Stomach (tissue), 9 donors: Measurements from ENCODE around the gene PSG1. TPM values are rescaled to one million over a fixed set of nuclear protein-coding genes. Genes with fewer than 3 reads are reported as not detected.
"Not testable (repeated sequence)": the region's sequence is repeated elsewhere in the genome, so short reads cannot be mapped to it uniquely, and the experiment has no call there.

Source experiments
- DNase-seq, 2 donors: peaks; one replicate each; pipeline versions ENCODE4 v3.0.0 to v3.0.0-alpha.2; 2013 to 2019
- H3K27ac ChIP-seq, 5 donors: fragments of 200-600 bp in 4 of 5; sonication (generic) in 4 of 5; one replicate each; pipeline ENCODE4 v1.5.1; 2013 to 2019; ENCODE audit warnings: mild to moderate bottlenecking in 1 of 5, moderate library complexity in 1 of 5
- H3K27me3 ChIP-seq, 3 donors: fragments of 200-600 bp; sonication (generic); one replicate each; pipeline ENCODE4 v1.5.1; 2017 to 2019; ENCODE audit warnings: mixed run types in 1 of 3
- H3K36me3 ChIP-seq, 4 donors: fragments of 200-600 bp; sonication (generic); 1 replicate in 3 of 4; 2 replicates in 1 of 4; pipeline ENCODE4 v1.5.1; 2016 to 2019
- H3K4me1 ChIP-seq, 4 donors: fragments of 200-600 bp; sonication (generic); one replicate each; pipeline ENCODE4 v1.5.1; 2016 to 2019
- H3K4me3 ChIP-seq, 4 donors: fragments of 200-600 bp; sonication (generic) in 3 of 4; one replicate each; pipeline ENCODE4 v1.5.1; 2016 to 2019; ENCODE audit warnings: mild to moderate bottlenecking in 1 of 4
- H3K9me3 ChIP-seq, 4 donors: fragments of 200-600 bp; sonication (generic); one replicate each; pipeline ENCODE4 v1.5.1; 2016 to 2019
- CTCF ChIP-seq, 7 experiments: fragments of 450-650 bp in 4 of 7; fragments of 200-600 bp in 3 of 7; sonication (generic) in 3 of 7; IDR thresholded peaks; one replicate each; pipeline ENCODE4 v1.5.1; 2016 to 2019; ENCODE audit warnings: antibody characterized with exemption in 7 of 7, control low read depth in 2 of 7, mild to moderate bottlenecking in 1 of 7
- WGBS, 5 donors: extraction: QIAGEN DNeasy Blood & Tissue Kit in 3 of 5; methylation state at CpG; one replicate each; pipeline versions ENCODE4 v1.1.5 to v1.1.7; 2013 to 2018; 5-methylcytosine and 5-hydroxymethylcytosine counted together
- intact Hi-C: fragments of 100-400 bp; cut with DNase I; formaldehyde crosslinking; loops from one replicate; pipeline ENCODE4 v1.15.1; 2023; ENCODE audit warnings: low total_unique reads
- polyA plus RNA-seq, 3 donors: library from polyadenylated mRNA; stranded (reverse); fragments of 200-250 nt; gene quantifications; one replicate each; pipeline ENCODE4 v1.2.3, GENCODE V29; 2013
- total RNA-seq, 5 donors: library from RNA; depleted of rRNA; stranded (reverse); fragments of >200 nt; gene quantifications; one replicate each; pipeline versions ENCODE4 v1.1.0 to v1.2.3, GENCODE V29; 2014 to 2016
- donor health status: healthy with polysubstance abuse.
- donor health status: Bipolar disorder and iron deficiency.
- donor health status: healthy.

The PSG1 gene
- total and polyA plus RNA-seq, 8 donors: not detected

GRCh38 chr19:42899110-42899509 lies 19.6 kb upstream of the PSG1 start:
- intact Hi-C loops, H3K27ac ChIP-seq: not testable (repeated sequence)
- 63 to 90% (median 84%) methylated on average over 1 of the region's 1 CpG for WGBS, 5 donors

GRCh38 chr19:42898656-42899055 lies 19.1 kb upstream of the PSG1 start:
- DNase-seq, H3K4me1 ChIP-seq, intact Hi-C loops, H3K27ac ChIP-seq, H3K9me3 ChIP-seq, H3K4me3 ChIP-seq, H3K27me3 ChIP-seq, H3K36me3 ChIP-seq: not testable (repeated sequence)
- 29 to 54% (median 50%) methylated on average over 1 of the region's 1 CpG for WGBS, 5 donors

More at GRCh38 chr19:42899110-42899509, 19.6 kb upstream of the PSG1 start:
- DNase-seq, H3K4me3 ChIP-seq, H3K9me3 ChIP-seq, H3K36me3 ChIP-seq, H3K27me3 ChIP-seq, H3K4me1 ChIP-seq: not testable (repeated sequence)

GRCh38 chr19:42897729-42898128 lies 18.2 kb upstream of the PSG1 start:
- H3K27me3 ChIP-seq, intact Hi-C loops, H3K4me1 ChIP-seq, H3K36me3 ChIP-seq, H3K4me3 ChIP-seq, H3K9me3 ChIP-seq, H3K27ac ChIP-seq, DNase-seq: not testable (repeated sequence)
- 5 to 15% (median 7%) methylated on average over 1 of the region's 1 CpG for WGBS, 5 donors

- H3K4me1 ChIP-seq, H3K4me3 ChIP-seq, H3K27ac ChIP-seq, DNase-seq, H3K27me3 ChIP-seq, intact Hi-C loops, H3K36me3 ChIP-seq: not testable (repeated sequence)
- 84 to 88% (median 86%) methylated on average over 7 of the region's 7 CpGs for WGBS, 5 donors
- peaks cover 0 to 16% (median 12%) of the 10 kb centered on the region in 4 donors for H3K9me3 ChIP-seq
Measured at GRCh38 chr19:42890446-42890845, 10.9 kb upstream of the PSG1 start.

- DNase-seq, H3K27ac ChIP-seq, intact Hi-C loops, H3K27me3 ChIP-seq, H3K36me3 ChIP-seq, H3K4me3 ChIP-seq, H3K4me1 ChIP-seq: not testable (repeated sequence)
- peaks cover 0 to 14% (median 11%) of the 10 kb centered on the region in 4 donors for H3K9me3 ChIP-seq
Measured at GRCh38 chr19:42887876-42888445, 8.4 kb upstream of the PSG1 start.

GRCh38 chr19:42882730-42883129 lies 3.2 kb upstream of the PSG1 start:
- H3K27ac ChIP-seq, H3K27me3 ChIP-seq, H3K9me3 ChIP-seq, H3K4me1 ChIP-seq, DNase-seq, intact Hi-C loops, H3K4me3 ChIP-seq, H3K36me3 ChIP-seq: not testable (repeated sequence)
- WGBS, 5 donors: 78 to 84% (median 81%) methylated on average over 2 of the region's 2 CpGs

GRCh38 chr19:42882010-42882409 lies 2.5 kb upstream of the PSG1 start:
- H3K36me3 ChIP-seq, H3K4me1 ChIP-seq, H3K4me3 ChIP-seq, H3K9me3 ChIP-seq, DNase-seq, H3K27ac ChIP-seq, intact Hi-C loops, H3K27me3 ChIP-seq: not testable (repeated sequence)
- 19 to 61% (median 39%) methylated on average over 4 to 5 of the region's 5 CpGs for WGBS, 5 donors

GRCh38 chr19:42881279-42881678 lies 1.8 kb upstream of the PSG1 start:
- H3K4me1 ChIP-seq, H3K4me3 ChIP-seq, H3K9me3 ChIP-seq, intact Hi-C loops, H3K27ac ChIP-seq, H3K36me3 ChIP-seq, H3K27me3 ChIP-seq, DNase-seq: not testable (repeated sequence)
- 53 to 60% (median 56%) methylated on average over 8 of the region's 8 CpGs for WGBS, 5 donors
- peak in 1 of 7 experiments; percentile 8 for TF ChIP-seq CTCF (IDR thresholded peaks at IDR 0.05)

- H3K4me1 ChIP-seq, DNase-seq, H3K36me3 ChIP-seq, H3K27ac ChIP-seq, intact Hi-C loops, H3K9me3 ChIP-seq, H3K4me3 ChIP-seq, H3K27me3 ChIP-seq: not testable (repeated sequence)
- WGBS, 5 donors: 79 to 89% (median 86%) methylated on average over 3 to 9 of the region's 9 CpGs
Measured at GRCh38 chr19:42880621-42881020, 1.1 kb upstream of the PSG1 start.

GRCh38 chr19:42876596-42876995 lies 2.9 kb downstream of the PSG1 start:
- H3K4me3 ChIP-seq, H3K27ac ChIP-seq, intact Hi-C loops, DNase-seq, H3K36me3 ChIP-seq, H3K9me3 ChIP-seq, H3K27me3 ChIP-seq, H3K4me1 ChIP-seq: not testable (repeated sequence)

- H3K27me3 ChIP-seq, intact Hi-C loops, DNase-seq, H3K9me3 ChIP-seq, H3K36me3 ChIP-seq, H3K27ac ChIP-seq, H3K4me3 ChIP-seq, H3K4me1 ChIP-seq: not testable (repeated sequence)
- WGBS, 5 donors: 29 to 53% (median 38%) methylated on average over 1 of the region's 1 CpG
Measured at GRCh38 chr19:42875881-42876280, 3.6 kb downstream of the PSG1 start.
